ENCODE results near the gene RANBP3. TPM values are rescaled to one million over a fixed set of nuclear protein-coding genes. Genes with fewer than 3 reads are reported as not detected.

Gene RANBP3
- total RNA-seq, 1 donor from 2014 or later: 122 TPM

- Mint-ChIP-seq H3K4me3 (peak overlapping the region; percentile 60), H3K27ac (ENCODE audit: unreplicated experiment) (peak overlapping the region; percentile 1), H3K4me1 (peaks cover 81% of the 10 kb centered on the region), H3K27me3 (ENCODE audit: low read depth) (no peaks in the 10 kb centered on the region), H3K9me3 (no peaks in the 10 kb centered on the region), H3K36me3 (ENCODE audit: low read depth) (peaks cover 5% of the 10 kb centered on the region)
- no peak for DNase-seq (ENCODE audit: low read depth, low spot score)
- TF ChIP-seq CTCF (conservative IDR thresholded peaks at IDR 0.05): no peak
These were observed 27.2 kb downstream of the RANBP3 start for GRCh38 chr19:5950741-5951140.

- no peak for TF ChIP-seq CTCF (conservative IDR thresholded peaks at IDR 0.05)
- Mint-ChIP-seq H3K27ac (ENCODE audit: unreplicated experiment) (no peak overlapping the region), H3K36me3 (ENCODE audit: low read depth) (peaks cover 5% of the 10 kb centered on the region), H3K9me3 (no peaks in the 10 kb centered on the region), H3K4me3 (no peak overlapping the region), H3K27me3 (ENCODE audit: low read depth) (no peaks in the 10 kb centered on the region), H3K4me1 (peaks cover 83% of the 10 kb centered on the region)
- no peak for DNase-seq (ENCODE audit: low read depth, low spot score)
These were observed 28.1 kb downstream of the RANBP3 start for GRCh38 chr19:5949792-5950305.

GRCh38 chr19:5948752-5949564, 29.0 kb downstream of the RANBP3 start:
- H3K36me3 Mint-ChIP-seq (ENCODE audit: low read depth): peaks cover 5% of the 10 kb centered on the region
- peak overlapping the region; percentile 32 for H3K27ac Mint-ChIP-seq (ENCODE audit: unreplicated experiment)
- H3K4me1 Mint-ChIP-seq: peaks cover 79% of the 10 kb centered on the region
- no peak overlapping the region for H3K4me3 Mint-ChIP-seq
- DNase-seq (ENCODE audit: low read depth, low spot score): no peak
- no peak for TF ChIP-seq CTCF (conservative IDR thresholded peaks at IDR 0.05)
- H3K27me3 Mint-ChIP-seq (ENCODE audit: low read depth): no peaks in the 10 kb centered on the region
- H3K9me3 Mint-ChIP-seq: no peaks in the 10 kb centered on the region

- H3K4me1 Mint-ChIP-seq: peaks cover 77% of the 10 kb centered on the region
- peaks cover 5% of the 10 kb centered on the region for H3K36me3 Mint-ChIP-seq (ENCODE audit: low read depth)
- peak overlapping the region; percentile 6 for H3K4me3 Mint-ChIP-seq
- no peaks in the 10 kb centered on the region for H3K27me3 Mint-ChIP-seq (ENCODE audit: low read depth)
- no peaks in the 10 kb centered on the region for H3K9me3 Mint-ChIP-seq
- H3K27ac Mint-ChIP-seq (ENCODE audit: unreplicated experiment): peak overlapping the region; percentile 92
- DNase-seq (ENCODE audit: low read depth, low spot score): no peak
- no peak for TF ChIP-seq CTCF (conservative IDR thresholded peaks at IDR 0.05)
These were observed 30.5 kb downstream of the RANBP3 start for GRCh38 chr19:5947435-5947834.

GRCh38 chr19:5943623-5944022, 34.3 kb downstream of the RANBP3 start:
- DNase-seq (ENCODE audit: low read depth, low spot score): no peak
- no peaks in the 10 kb centered on the region for H3K9me3 Mint-ChIP-seq
- H3K4me1 Mint-ChIP-seq: peaks cover 52% of the 10 kb centered on the region
- H3K27ac Mint-ChIP-seq (ENCODE audit: unreplicated experiment): no peak overlapping the region
- H3K27me3 Mint-ChIP-seq (ENCODE audit: low read depth): no peaks in the 10 kb centered on the region
- no peak for TF ChIP-seq CTCF (conservative IDR thresholded peaks at IDR 0.05)
- H3K36me3 Mint-ChIP-seq (ENCODE audit: low read depth): peaks cover 2% of the 10 kb centered on the region
- H3K4me3 Mint-ChIP-seq: no peak overlapping the region
